Gastroesophageal sphincter (tissue), 3 donors: Measurements from ENCODE around the gene EEF1E1.

Experiments used
- EP300 ChIP-seq: sonication (generic); formaldehyde crosslinking; IDR thresholded peaks from one replicate; pipeline ENCODE4 v1.6.1; 2017; ENCODE audit warnings: antibody characterized with exemption, mild to moderate bottlenecking
- POLR2A ChIP-seq, 2 donors: fragments of 450-650 bp; IDR thresholded peaks; one replicate each; pipeline ENCODE4 v1.6.1; 2017; ENCODE audit warnings: antibody characterized with exemption in 2 of 2, mild to moderate bottlenecking in 2 of 2, moderate library complexity in 1 of 2
- POLR2AphosphoS5 ChIP-seq: sonication (generic); formaldehyde crosslinking; IDR thresholded peaks from one replicate; pipeline ENCODE4 v1.6.1; 2017; ENCODE audit warnings: antibody characterized with exemption
- TF ChIP-seq, protein P1 (sequence below), 4 experiments: fragments of 200-600 bp in 2 of 4; fragments of 450-650 bp in 2 of 4; sonication (generic) in 1 of 4; IDR thresholded peaks; one replicate each; pipeline ENCODE4 v1.5.1; 2017 to 2019; ENCODE audit warnings: antibody characterized with exemption in 4 of 4, mild to moderate bottlenecking in 2 of 4, moderate library complexity in 2 of 4

DNA sequence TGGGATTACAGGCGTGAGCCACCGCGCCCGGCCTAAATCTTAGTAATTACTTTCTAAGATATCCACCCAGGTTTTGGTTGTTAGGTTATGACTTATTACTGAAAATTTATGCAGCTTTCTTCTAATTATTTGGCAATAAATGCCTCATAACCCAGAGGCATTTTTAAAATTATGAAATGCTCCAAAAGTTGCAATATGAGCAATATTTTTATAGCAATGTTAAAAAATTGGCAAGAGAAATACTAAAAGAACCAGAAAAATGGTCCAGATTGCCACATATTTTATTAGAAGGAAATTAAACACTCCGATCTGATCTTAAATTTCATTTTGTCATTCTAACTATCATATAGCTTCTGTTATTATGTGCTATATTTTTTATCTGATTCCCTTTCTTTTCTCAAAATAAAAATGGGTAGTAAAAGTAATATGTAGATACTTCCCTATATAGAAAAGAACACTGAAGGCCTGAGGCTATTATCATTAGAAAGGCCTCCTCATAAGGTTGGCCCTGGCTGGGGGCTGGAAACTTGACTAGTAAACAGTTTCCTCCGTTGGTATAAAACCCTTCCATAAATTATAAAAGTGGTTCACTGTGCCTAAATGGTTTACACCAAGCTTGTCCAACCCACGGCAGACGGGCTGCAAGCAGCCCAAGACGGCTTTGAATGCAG is 60.3 kb downstream of the EEF1E1 start:
- TF ChIP-seq EP300 (no peak), POLR2A (IDR thresholded peaks at IDR 0.05) (no peak), POLR2AphosphoS5 (no peak)
- TF ChIP-seq, protein P1, sequence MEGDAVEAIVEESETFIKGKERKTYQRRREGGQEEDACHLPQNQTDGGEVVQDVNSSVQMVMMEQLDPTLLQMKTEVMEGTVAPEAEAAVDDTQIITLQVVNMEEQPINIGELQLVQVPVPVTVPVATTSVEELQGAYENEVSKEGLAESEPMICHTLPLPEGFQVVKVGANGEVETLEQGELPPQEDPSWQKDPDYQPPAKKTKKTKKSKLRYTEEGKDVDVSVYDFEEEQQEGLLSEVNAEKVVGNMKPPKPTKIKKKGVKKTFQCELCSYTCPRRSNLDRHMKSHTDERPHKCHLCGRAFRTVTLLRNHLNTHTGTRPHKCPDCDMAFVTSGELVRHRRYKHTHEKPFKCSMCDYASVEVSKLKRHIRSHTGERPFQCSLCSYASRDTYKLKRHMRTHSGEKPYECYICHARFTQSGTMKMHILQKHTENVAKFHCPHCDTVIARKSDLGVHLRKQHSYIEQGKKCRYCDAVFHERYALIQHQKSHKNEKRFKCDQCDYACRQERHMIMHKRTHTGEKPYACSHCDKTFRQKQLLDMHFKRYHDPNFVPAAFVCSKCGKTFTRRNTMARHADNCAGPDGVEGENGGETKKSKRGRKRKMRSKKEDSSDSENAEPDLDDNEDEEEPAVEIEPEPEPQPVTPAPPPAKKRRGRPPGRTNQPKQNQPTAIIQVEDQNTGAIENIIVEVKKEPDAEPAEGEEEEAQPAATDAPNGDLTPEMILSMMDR (IDR thresholded peaks at IDR 0.05), result no peak
